ENCODE data around the gene CPT1C. TPM values are rescaled to one million over a fixed set of nuclear protein-coding genes. Genes with fewer than 3 reads are reported as not detected.

The CPT1C gene
- total RNA-seq, 1 donor from 2014 or later, result 133 TPM

- Mint-ChIP-seq H3K9me3 (ENCODE audit: unreplicated experiment) (peaks cover 9% of the 10 kb centered on the region), H3K4me3 (ENCODE audit: unreplicated experiment) (no peak overlapping the region), H3K27ac (ENCODE audit: unreplicated experiment) (no peak overlapping the region), H3K27me3 (ENCODE audit: unreplicated experiment) (peaks cover 5% of the 10 kb centered on the region), H3K4me1 (ENCODE audit: low read depth, unreplicated experiment) (peaks cover 12% of the 10 kb centered on the region), H3K36me3 (ENCODE audit: unreplicated experiment) (no peaks in the 10 kb centered on the region)
- DNase-seq, result no peak
- TF ChIP-seq, protein P1, sequence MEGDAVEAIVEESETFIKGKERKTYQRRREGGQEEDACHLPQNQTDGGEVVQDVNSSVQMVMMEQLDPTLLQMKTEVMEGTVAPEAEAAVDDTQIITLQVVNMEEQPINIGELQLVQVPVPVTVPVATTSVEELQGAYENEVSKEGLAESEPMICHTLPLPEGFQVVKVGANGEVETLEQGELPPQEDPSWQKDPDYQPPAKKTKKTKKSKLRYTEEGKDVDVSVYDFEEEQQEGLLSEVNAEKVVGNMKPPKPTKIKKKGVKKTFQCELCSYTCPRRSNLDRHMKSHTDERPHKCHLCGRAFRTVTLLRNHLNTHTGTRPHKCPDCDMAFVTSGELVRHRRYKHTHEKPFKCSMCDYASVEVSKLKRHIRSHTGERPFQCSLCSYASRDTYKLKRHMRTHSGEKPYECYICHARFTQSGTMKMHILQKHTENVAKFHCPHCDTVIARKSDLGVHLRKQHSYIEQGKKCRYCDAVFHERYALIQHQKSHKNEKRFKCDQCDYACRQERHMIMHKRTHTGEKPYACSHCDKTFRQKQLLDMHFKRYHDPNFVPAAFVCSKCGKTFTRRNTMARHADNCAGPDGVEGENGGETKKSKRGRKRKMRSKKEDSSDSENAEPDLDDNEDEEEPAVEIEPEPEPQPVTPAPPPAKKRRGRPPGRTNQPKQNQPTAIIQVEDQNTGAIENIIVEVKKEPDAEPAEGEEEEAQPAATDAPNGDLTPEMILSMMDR (IDR thresholded peaks at IDR 0.05; ENCODE audit: partially characterized antibody, unreplicated experiment), result no peak
Measured at GRCh38 chr19:49652551-49653465, 38.1 kb upstream of the CPT1C start.

DNA sequence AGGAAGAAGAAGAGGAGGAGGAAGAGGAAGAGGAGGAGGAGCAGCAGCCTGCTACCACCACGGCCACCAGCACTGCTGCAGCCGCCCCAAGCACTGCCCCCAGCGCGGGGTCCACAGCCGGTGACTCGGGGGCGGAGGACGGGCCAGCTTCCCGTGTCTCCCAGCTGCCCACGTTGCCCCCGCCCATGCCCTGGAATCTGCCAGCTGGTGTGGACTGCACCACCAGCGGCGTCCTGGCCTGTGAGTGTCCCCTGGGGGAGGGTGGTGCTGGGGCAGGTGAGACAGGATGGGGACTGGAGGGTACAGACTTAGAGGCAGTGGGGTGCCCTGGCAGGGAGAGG is 37.5 kb upstream of the CPT1C start:
- no peak for DNase-seq
- H3K9me3 Mint-ChIP-seq (ENCODE audit: unreplicated experiment), result peaks cover 9% of the 10 kb centered on the region
- H3K4me3 Mint-ChIP-seq (ENCODE audit: unreplicated experiment), result no peak overlapping the region
- H3K27me3 Mint-ChIP-seq (ENCODE audit: unreplicated experiment), result peaks cover 5% of the 10 kb centered on the region
- TF ChIP-seq, protein P1 (IDR thresholded peaks at IDR 0.05; ENCODE audit: partially characterized antibody, unreplicated experiment), result no peak
- no peaks in the 10 kb centered on the region for H3K36me3 Mint-ChIP-seq (ENCODE audit: unreplicated experiment)
- peaks cover 12% of the 10 kb centered on the region for H3K4me1 Mint-ChIP-seq (ENCODE audit: low read depth, unreplicated experiment)
- no peak overlapping the region for H3K27ac Mint-ChIP-seq (ENCODE audit: unreplicated experiment)

DNA sequence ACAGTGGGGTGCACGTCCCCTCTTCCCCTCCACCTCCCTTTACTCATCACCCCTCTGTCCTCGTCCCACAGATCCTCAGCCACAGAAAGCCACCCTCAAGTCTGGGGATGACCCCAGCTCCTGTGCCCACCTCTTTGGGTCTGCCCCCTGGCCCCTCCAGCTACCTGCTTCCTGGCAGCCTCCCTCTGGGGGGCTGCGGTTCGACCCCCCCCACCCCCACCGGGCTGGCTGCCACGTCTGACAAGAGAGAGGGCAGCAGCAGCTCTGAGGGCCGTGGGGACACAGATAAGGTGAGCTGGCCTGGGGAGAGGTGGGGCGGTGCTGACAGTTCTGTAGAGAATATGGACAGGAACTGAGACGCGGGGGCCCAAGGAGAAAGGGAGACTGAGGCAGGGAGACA is 36.3 kb upstream of the CPT1C start:
- Mint-ChIP-seq H3K4me3 (ENCODE audit: unreplicated experiment) (no peak overlapping the region), H3K27ac (ENCODE audit: unreplicated experiment) (no peak overlapping the region), H3K27me3 (ENCODE audit: unreplicated experiment) (peaks cover 5% of the 10 kb centered on the region), H3K4me1 (ENCODE audit: low read depth, unreplicated experiment) (peaks cover 12% of the 10 kb centered on the region), H3K9me3 (ENCODE audit: unreplicated experiment) (peaks cover 9% of the 10 kb centered on the region), H3K36me3 (ENCODE audit: unreplicated experiment) (no peaks in the 10 kb centered on the region)
- no peak for DNase-seq
- TF ChIP-seq, protein P1 (IDR thresholded peaks at IDR 0.05; ENCODE audit: partially characterized antibody, unreplicated experiment), result no peak

GRCh38 chr19:49655570-49656455 is 35.1 kb upstream of the CPT1C start:
- TF ChIP-seq, protein P1 (IDR thresholded peaks at IDR 0.05; ENCODE audit: partially characterized antibody, unreplicated experiment), result no peak
- H3K36me3 Mint-ChIP-seq (ENCODE audit: unreplicated experiment), result no peaks in the 10 kb centered on the region
- H3K4me1 Mint-ChIP-seq (ENCODE audit: low read depth, unreplicated experiment), result peaks cover 12% of the 10 kb centered on the region
- peaks cover 9% of the 10 kb centered on the region for H3K9me3 Mint-ChIP-seq (ENCODE audit: unreplicated experiment)
- peak overlapping the region; percentile 59 for H3K4me3 Mint-ChIP-seq (ENCODE audit: unreplicated experiment)
- peaks cover 5% of the 10 kb centered on the region for H3K27me3 Mint-ChIP-seq (ENCODE audit: unreplicated experiment)
- no peak for DNase-seq
- peak overlapping the region; percentile 55 for H3K27ac Mint-ChIP-seq (ENCODE audit: unreplicated experiment)

Measured in glutamatergic neuron (in vitro differentiated cells).